Astrocyte (in vitro differentiated cells and primary cell): Measurements from ENCODE around the gene ZFYVE19. TPM values are rescaled to one million over a fixed set of nuclear protein-coding genes. Genes with fewer than 3 reads are reported as not detected.

Experiments
- DNase-seq: peaks from one replicate; pipeline ENCODE4 v3.0.0-alpha.2; 2010; ENCODE audit warnings: low read depth
- FAIRE-seq: peaks from 2 replicates; lab custom pipeline; 2011; peaks lifted over from hg19 to GRCh38; lab: Jason Lieb, UNC
- H2AFZ ChIP-seq: 2 replicates; pipeline ENCODE4 v1.6.0; 2012; ENCODE audit warnings: low read depth, low read length, inconsistent platforms
- H3K27ac ChIP-seq: 2 replicates; pipeline ENCODE4 v1.5.1; 2011; ENCODE audit warnings: low read depth, low read length, inconsistent platforms
- H3K27me3 ChIP-seq: 2 replicates; pipeline ENCODE4 v1.6.0; 2011; ENCODE audit warnings: low read length, inconsistent platforms; ENCODE audit not compliant: insufficient read depth
- H3K36me3 ChIP-seq: 2 replicates; pipeline ENCODE4 v1.5.1; 2011; ENCODE audit warnings: low read length, inconsistent platforms; ENCODE audit not compliant: insufficient read depth
- H3K4me1 ChIP-seq: 2 replicates; pipeline ENCODE4 v1.5.1; 2011; ENCODE audit warnings: low read length, inconsistent platforms; ENCODE audit not compliant: insufficient read depth
- H3K4me2 ChIP-seq: 2 replicates; pipeline ENCODE4 v1.6.0; 2012; ENCODE audit warnings: low read length, inconsistent platforms
- H3K4me3 ChIP-seq: 2 replicates; pipeline ENCODE4 v1.5.1; 2011; ENCODE audit warnings: low read depth, mild to moderate bottlenecking, low read length, inconsistent platforms; ENCODE audit not compliant: insufficient read depth
- H3K79me2 ChIP-seq: 2 replicates; pipeline ENCODE4 v1.6.0; 2012; ENCODE audit warnings: mild to moderate bottlenecking, low read length, inconsistent platforms; ENCODE audit not compliant: insufficient read depth
- H3K9ac ChIP-seq: 2 replicates; pipeline ENCODE4 v1.6.0; 2012; ENCODE audit warnings: mild to moderate bottlenecking, low read length, inconsistent platforms
- H3K9me3 ChIP-seq: 2 replicates; pipeline ENCODE4 v1.5.1; 2012; ENCODE audit warnings: low read depth, mild to moderate bottlenecking, low read length, inconsistent platforms; ENCODE audit not compliant: insufficient read depth
- H4K20me1 ChIP-seq: 2 replicates; pipeline ENCODE4 v1.6.0; 2012; ENCODE audit warnings: low read length, inconsistent platforms; ENCODE audit not compliant: insufficient read depth
- H3K27ac Mint-ChIP-seq: one replicate; pipeline ENCODE4 v1.8.0; 2021; ENCODE audit warnings: mild to moderate bottlenecking, mixed read lengths; ENCODE audit not compliant: unreplicated experiment
- H3K27me3 Mint-ChIP-seq: one replicate; pipeline ENCODE4 v1.8.0; 2021; ENCODE audit warnings: low read depth, mixed read lengths; ENCODE audit not compliant: unreplicated experiment
- H3K36me3 Mint-ChIP-seq: one replicate; pipeline ENCODE4 v1.8.0; 2021; ENCODE audit warnings: low read depth, mixed read lengths; ENCODE audit not compliant: unreplicated experiment
- H3K4me1 Mint-ChIP-seq: one replicate; pipeline ENCODE4 v1.8.0; 2021; ENCODE audit warnings: low read depth, mixed read lengths; ENCODE audit not compliant: unreplicated experiment
- H3K4me3 Mint-ChIP-seq: one replicate; pipeline ENCODE4 v1.8.0; 2021; ENCODE audit warnings: mild to moderate bottlenecking, moderate library complexity, mixed read lengths; ENCODE audit not compliant: unreplicated experiment
- H3K9me3 Mint-ChIP-seq: one replicate; pipeline ENCODE4 v1.8.0; 2021; ENCODE audit warnings: mild to moderate bottlenecking, mixed read lengths; ENCODE audit not compliant: unreplicated experiment
- EZH2 ChIP-seq: IDR thresholded peaks from 2 replicates; pipeline ENCODE4 v1.6.1; 2012; ENCODE audit warnings: mild to moderate bottlenecking, low read length, inconsistent platforms; ENCODE audit not compliant: insufficient read depth
- total RNA-seq: library from RNA; stranded (reverse); gene quantifications from 2 replicates; pipeline ENCODE4 v1.2.1, GENCODE V29; 2021
- TF ChIP-seq, protein P1 (sequence below): IDR thresholded peaks from 2 replicates; pipeline ENCODE4 v1.5.1; 2011; ENCODE audit warnings: low read depth, mild to moderate bottlenecking, inconsistent platforms, low read length, moderate library complexity; ENCODE audit not compliant: insufficient read depth

Gene ZFYVE19
- total RNA-seq, 1 donor from 2014 or later: 13.0 TPM

DNA sequence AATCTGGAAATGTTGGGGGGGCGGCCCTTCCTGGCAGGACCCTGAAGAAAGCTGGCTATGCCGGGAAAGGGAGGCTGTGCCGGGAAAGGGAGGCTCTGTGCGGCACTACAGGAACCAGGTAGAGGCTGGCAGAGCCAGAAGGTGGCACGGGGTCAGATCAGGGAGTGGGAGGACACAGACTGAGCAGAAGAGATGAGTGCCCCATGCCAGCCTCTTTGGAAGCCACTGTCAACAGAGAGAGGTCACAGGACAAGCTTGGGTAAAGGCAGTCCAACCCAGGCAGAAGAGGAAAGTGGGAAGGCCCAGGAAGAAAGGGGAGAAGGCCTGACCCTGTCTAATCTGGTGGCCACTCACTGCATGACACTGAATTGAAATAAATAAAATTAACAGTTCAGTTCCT is 35.6 kb upstream of the ZFYVE19 start:
- FAIRE-seq: no peak
- H3K9me3 ChIP-seq: no peaks in the 10 kb centered on the region
- H3K27ac ChIP-seq: no peak overlapping the region
- no peaks in the 10 kb centered on the region for H3K79me2 ChIP-seq
- H3K36me3 Mint-ChIP-seq: peaks cover 15% of the 10 kb centered on the region
- no peak overlapping the region for H3K9ac ChIP-seq
- H3K4me1 Mint-ChIP-seq: peaks cover 15% of the 10 kb centered on the region
- peaks cover 14% of the 10 kb centered on the region for H3K36me3 ChIP-seq
- no peak for TF ChIP-seq EZH2
- TF ChIP-seq, protein P1, sequence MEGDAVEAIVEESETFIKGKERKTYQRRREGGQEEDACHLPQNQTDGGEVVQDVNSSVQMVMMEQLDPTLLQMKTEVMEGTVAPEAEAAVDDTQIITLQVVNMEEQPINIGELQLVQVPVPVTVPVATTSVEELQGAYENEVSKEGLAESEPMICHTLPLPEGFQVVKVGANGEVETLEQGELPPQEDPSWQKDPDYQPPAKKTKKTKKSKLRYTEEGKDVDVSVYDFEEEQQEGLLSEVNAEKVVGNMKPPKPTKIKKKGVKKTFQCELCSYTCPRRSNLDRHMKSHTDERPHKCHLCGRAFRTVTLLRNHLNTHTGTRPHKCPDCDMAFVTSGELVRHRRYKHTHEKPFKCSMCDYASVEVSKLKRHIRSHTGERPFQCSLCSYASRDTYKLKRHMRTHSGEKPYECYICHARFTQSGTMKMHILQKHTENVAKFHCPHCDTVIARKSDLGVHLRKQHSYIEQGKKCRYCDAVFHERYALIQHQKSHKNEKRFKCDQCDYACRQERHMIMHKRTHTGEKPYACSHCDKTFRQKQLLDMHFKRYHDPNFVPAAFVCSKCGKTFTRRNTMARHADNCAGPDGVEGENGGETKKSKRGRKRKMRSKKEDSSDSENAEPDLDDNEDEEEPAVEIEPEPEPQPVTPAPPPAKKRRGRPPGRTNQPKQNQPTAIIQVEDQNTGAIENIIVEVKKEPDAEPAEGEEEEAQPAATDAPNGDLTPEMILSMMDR: no peak
- peaks cover 31% of the 10 kb centered on the region for H4K20me1 ChIP-seq
- DNase-seq: no peak
- no peaks in the 10 kb centered on the region for H3K9me3 Mint-ChIP-seq
- H3K4me3 Mint-ChIP-seq: no peak overlapping the region
- no peak overlapping the region for H3K4me2 ChIP-seq
- H2AFZ ChIP-seq: no peak overlapping the region
- no peak overlapping the region for H3K27ac Mint-ChIP-seq
- no peaks in the 10 kb centered on the region for H3K27me3 ChIP-seq
- H3K4me3 ChIP-seq: no peak overlapping the region
- H3K27me3 Mint-ChIP-seq: no peaks in the 10 kb centered on the region
- H3K4me1 ChIP-seq: peaks cover 35% of the 10 kb centered on the region

DNA sequence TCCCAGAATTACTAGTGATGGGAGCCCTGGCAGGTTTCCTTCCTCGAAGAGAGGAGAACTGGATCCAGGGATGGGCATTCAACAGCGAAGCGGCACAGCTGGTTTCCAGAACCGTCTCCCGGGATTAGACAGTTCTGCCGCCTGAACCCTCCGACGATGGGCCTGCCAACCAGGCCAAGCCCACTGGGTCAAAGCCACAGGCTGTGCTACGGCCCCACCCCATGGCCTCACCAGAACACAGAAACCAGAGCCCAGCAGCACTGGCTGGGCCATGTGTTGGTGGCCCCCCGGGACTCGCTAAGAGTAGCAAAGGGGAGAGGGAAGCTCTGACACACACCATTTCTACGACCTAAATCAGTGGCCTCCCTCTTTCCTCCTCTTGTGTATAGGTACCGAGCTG is 34.9 kb upstream of the ZFYVE19 start:
- H3K27me3 ChIP-seq: no peaks in the 10 kb centered on the region
- peaks cover 20% of the 10 kb centered on the region for H3K36me3 Mint-ChIP-seq
- H3K27me3 Mint-ChIP-seq: no peaks in the 10 kb centered on the region
- H3K27ac ChIP-seq: no peak overlapping the region
- H3K4me2 ChIP-seq: no peak overlapping the region
- H3K27ac Mint-ChIP-seq: no peak overlapping the region
- H3K9ac ChIP-seq: no peak overlapping the region
- TF ChIP-seq EZH2: no peak
- TF ChIP-seq, protein P1: no peak
- H4K20me1 ChIP-seq: peaks cover 25% of the 10 kb centered on the region
- H3K36me3 ChIP-seq: peaks cover 14% of the 10 kb centered on the region
- H3K9me3 ChIP-seq: no peaks in the 10 kb centered on the region
- no peak for DNase-seq
- H3K9me3 Mint-ChIP-seq: no peaks in the 10 kb centered on the region
- H3K4me1 Mint-ChIP-seq: peaks cover 17% of the 10 kb centered on the region
- peaks cover 31% of the 10 kb centered on the region for H3K4me1 ChIP-seq
- no peak overlapping the region for H3K4me3 Mint-ChIP-seq
- no peak for FAIRE-seq
- no peak overlapping the region for H2AFZ ChIP-seq
- H3K4me3 ChIP-seq: no peak overlapping the region
- no peaks in the 10 kb centered on the region for H3K79me2 ChIP-seq

DNA sequence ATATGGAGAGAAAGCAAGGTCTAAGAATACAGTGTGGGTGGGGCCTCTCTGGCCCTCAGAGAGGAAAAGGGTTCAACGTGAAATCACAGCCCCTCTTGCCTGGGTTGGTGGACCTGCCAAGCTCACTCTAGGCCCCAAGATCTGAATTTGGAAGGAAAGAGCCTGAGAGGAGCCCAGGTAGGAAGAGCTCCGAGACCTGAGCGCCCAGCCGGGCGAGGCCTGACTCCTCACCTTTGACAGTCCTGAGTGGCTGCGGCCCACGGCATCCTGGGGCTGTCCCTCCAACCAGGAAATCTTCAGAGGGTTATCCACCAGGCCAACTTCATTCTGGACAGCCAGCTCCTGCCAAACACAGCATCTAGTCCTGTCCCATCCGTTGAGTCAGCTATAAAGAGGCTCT is 33.4 kb upstream of the ZFYVE19 start:
- Histone ChIP-seq H4K20me1 (peaks cover 21% of the 10 kb centered on the region), H3K9ac (no peak overlapping the region), H3K27ac (no peak overlapping the region), H3K27me3 (no peaks in the 10 kb centered on the region), H3K4me2 (no peak overlapping the region), H3K4me1 (peaks cover 22% of the 10 kb centered on the region), H2AFZ (no peak overlapping the region), H3K36me3 (peaks cover 14% of the 10 kb centered on the region), H3K9me3 (no peaks in the 10 kb centered on the region), H3K4me3 (no peak overlapping the region), H3K79me2 (no peaks in the 10 kb centered on the region)
- Mint-ChIP-seq H3K4me1 (peaks cover 14% of the 10 kb centered on the region), H3K9me3 (no peaks in the 10 kb centered on the region), H3K27ac (no peak overlapping the region), H3K4me3 (no peak overlapping the region), H3K27me3 (no peaks in the 10 kb centered on the region), H3K36me3 (peaks cover 20% of the 10 kb centered on the region)
- FAIRE-seq (no peak), DNase-seq (no peak)
- TF ChIP-seq, protein P1: no peak
- no peak for TF ChIP-seq EZH2
